ENCODE measurements around the gene ARPC5. TPM values are rescaled to one million over a fixed set of nuclear protein-coding genes. Genes with fewer than 3 reads are reported as not detected.

Gene ARPC5
- polyA plus RNA-seq, 1 experiment = 293 TPM

- Histone ChIP-seq H3K4me3 (ENCODE audit: low read depth, low read length) (no peak overlapping the region), H3K9me3 (ENCODE audit: control insufficient read depth, insufficient read depth, low read length) (no peaks in the 10 kb centered on the region), H3K27me3 (ENCODE audit: control insufficient read depth, insufficient read depth, low read length) (no peaks in the 10 kb centered on the region), H3K27ac (ENCODE audit: low read depth, low read length) (no peak overlapping the region)
- POLR2A ChIA-PET = no interaction called here
- CTCF ChIA-PET = no interaction called here
- TF ChIP-seq CTCF (IDR thresholded peaks at IDR 0.05; ENCODE audit: low read depth, low read length) = no peak
- DNase-seq (ENCODE audit: low read depth, low spot score) = no peak
Observed at GRCh38 chr1:183588827-183589226, 46.8 kb downstream of the ARPC5 start.

GRCh38 chr1:183586926-183587325 lies 48.7 kb downstream of the ARPC5 start:
- TF ChIP-seq CTCF (IDR thresholded peaks at IDR 0.05; ENCODE audit: low read depth, low read length) = no peak
- Histone ChIP-seq H3K9me3 (ENCODE audit: control insufficient read depth, insufficient read depth, low read length) (peaks cover 2% of the 10 kb centered on the region; the same call in 1 of the 2 replicates), H3K27me3 (ENCODE audit: control insufficient read depth, insufficient read depth, low read length) (no peaks in the 10 kb centered on the region), H3K4me3 (ENCODE audit: low read depth, low read length) (no peak overlapping the region), H3K27ac (ENCODE audit: low read depth, low read length) (no peak overlapping the region)
- ChIA-PET CTCF (no interaction called here), POLR2A (no interaction called here)
- no peak for DNase-seq (ENCODE audit: low read depth, low spot score)

- POLR2A ChIA-PET = no interaction called here
- Histone ChIP-seq H3K27me3 (ENCODE audit: control insufficient read depth, insufficient read depth, low read length) (no peaks in the 10 kb centered on the region), H3K27ac (ENCODE audit: low read depth, low read length) (no peak overlapping the region), H3K4me3 (ENCODE audit: low read depth, low read length) (no peak overlapping the region), H3K9me3 (ENCODE audit: control insufficient read depth, insufficient read depth, low read length) (peaks cover 3% of the 10 kb centered on the region; the same call in 1 of the 2 replicates)
- no peak for DNase-seq (ENCODE audit: low read depth, low spot score)
- no peak for TF ChIP-seq CTCF (IDR thresholded peaks at IDR 0.05; ENCODE audit: low read depth, low read length)
- CTCF ChIA-PET = no interaction called here
Observed at GRCh38 chr1:183586455-183586854, 49.1 kb downstream of the ARPC5 start.

GRCh38 chr1:183585038-183585437 lies 50.5 kb downstream of the ARPC5 start:
- no peak overlapping the region for H3K27ac ChIP-seq (ENCODE audit: low read depth, low read length)

GRCh38 chr1:183584147-183584546 lies 51.4 kb downstream of the ARPC5 start:
- DNase-seq (ENCODE audit: low read depth, low spot score) = no peak
- no peak overlapping the region for H3K27ac ChIP-seq (ENCODE audit: low read depth, low read length)
- no peaks in the 10 kb centered on the region for H3K27me3 ChIP-seq (ENCODE audit: control insufficient read depth, insufficient read depth, low read length)
- no peak overlapping the region for H3K4me3 ChIP-seq (ENCODE audit: low read depth, low read length)
- peaks cover 3% of the 10 kb centered on the region; the same call in 1 of the 2 replicates for H3K9me3 ChIP-seq (ENCODE audit: control insufficient read depth, insufficient read depth, low read length)
- no peak for TF ChIP-seq CTCF (IDR thresholded peaks at IDR 0.05; ENCODE audit: low read depth, low read length)
- CTCF ChIA-PET = no interaction called here
- POLR2A ChIA-PET = no interaction called here

More at GRCh38 chr1:183585038-183585437, 50.5 kb downstream of the ARPC5 start:
- H3K4me3 ChIP-seq (ENCODE audit: low read depth, low read length) = no peak overlapping the region
- no peak for DNase-seq (ENCODE audit: low read depth, low spot score)
- ChIA-PET CTCF (interaction anchor here (0.6 kb wide), 1 partner anchor 21 kb away, joined by 4 read pairs; no protein-coding TSS in a partner anchor), POLR2A (no interaction called here)
- H3K27me3 ChIP-seq (ENCODE audit: control insufficient read depth, insufficient read depth, low read length) = no peaks in the 10 kb centered on the region
- no peak for TF ChIP-seq CTCF (IDR thresholded peaks at IDR 0.05; ENCODE audit: low read depth, low read length)
- peaks cover 3% of the 10 kb centered on the region; the same call in 1 of the 2 replicates for H3K9me3 ChIP-seq (ENCODE audit: control insufficient read depth, insufficient read depth, low read length)
